HepG2 (cell line): ENCODE results near the gene EPHA5. TPM values are rescaled to one million over a fixed set of nuclear protein-coding genes. Genes with fewer than 3 reads are reported as not detected.

ENCODE experiments used
- ATAC-seq: fragments of 200-7000 bp; cut with Tn5 transposase; 3 replicates; pipeline ENCODE4 v1.9.1; 2020; ENCODE audit warnings: mild to moderate bottlenecking, moderate library complexity
- BruUV-seq: library from RNA; stranded (reverse); fragments of 400-500 nt; replicated peaks from 2 replicates; lab custom pipeline; 2021; lab: Mats Ljungman, UMichigan
- CTCF ChIA-PET: fragments of 300-600 bp; formaldehyde crosslinking; extraction: SDS; loops from one replicate; lab custom pipeline; 2021; ENCODE audit warnings: low total read pairs, inconsistent platforms, low intra/inter-chr PET ratio; lab: Yijun Ruan, JAX
- POLR2A ChIA-PET: fragments of 350-600 bp; sonication (Branson Sonifier 250); formaldehyde crosslinking; loops from one replicate; lab custom pipeline; 2020; ENCODE audit warnings: antibody characterized with exemption, inconsistent platforms; lab: Yijun Ruan, JAX
- DNase-seq: peaks from one replicate; pipeline ENCODE4 v3.0.0-alpha.2; 2015; ENCODE audit warnings: low spot score
- FAIRE-seq: peaks from 3 replicates; lab custom pipeline; 2011; peaks lifted over from hg19 to GRCh38; lab: Jason Lieb, UNC
- H2AFZ ChIP-seq: one replicate; pipeline ENCODE4 v1.6.1; 2011; ENCODE audit warnings: low read length, inconsistent platforms
- H3K27ac ChIP-seq: fragments of 300-600 bp; 3 replicates; pipeline ENCODE4 v1.8.0; 2011; ENCODE audit warnings: mixed run types, mild to moderate bottlenecking, mixed read lengths, low read length, inconsistent platforms; ENCODE audit not compliant: insufficient read depth; ENCODE audit errors: extremely low read length
- H3K27me3 ChIP-seq, 2 experiments: fragments of 200-600 bp in 1 of 2; 2 replicates in 1 of 2; 3 replicates in 1 of 2; pipeline versions ENCODE4 v1.6.0 to v1.8.0; 2011; ENCODE audit warnings: low read length in 2 of 2, mild to moderate bottlenecking in 2 of 2, moderate library complexity in 2 of 2, inconsistent platforms in 1 of 2; ENCODE audit not compliant: insufficient read depth in 2 of 2, control insufficient read depth in 1 of 2
- H3K36me3 ChIP-seq, 2 experiments: fragments of 200-600 bp in 1 of 2; replicated peaks in 1 of 2; 2 replicates in 1 of 2; 3 replicates in 1 of 2; pipeline versions ENCODE4 v1.5.1 to v1.8.0; 2011; ENCODE audit warnings: low read length in 2 of 2, inconsistent platforms in 1 of 2; ENCODE audit not compliant: insufficient read depth in 2 of 2, control insufficient read depth in 1 of 2
- H3K4me1 ChIP-seq: 2 replicates; pipeline ENCODE4 v1.5.1; 2012; ENCODE audit warnings: low read length, inconsistent platforms; ENCODE audit not compliant: insufficient read depth
- H3K4me2 ChIP-seq: 2 replicates; pipeline ENCODE4 v1.6.0; 2011; ENCODE audit warnings: low read depth, low read length, inconsistent platforms
- H3K4me3 ChIP-seq, 3 experiments: fragments of 200-600 bp in 1 of 3; sonication (generic), shearing (Covaris generic) in 1 of 3; replicated peaks in 1 of 3; 2 replicates each; pipeline ENCODE4 v1.5.1; 2011 to 2016; ENCODE audit warnings: low read length in 3 of 3, inconsistent platforms in 2 of 3, low read depth in 2 of 3, mild to moderate bottlenecking in 2 of 3, control low read depth in 1 of 3, mixed read lengths in 1 of 3; ENCODE audit not compliant: insufficient read depth in 1 of 3
- H3K79me2 ChIP-seq: one replicate; pipeline ENCODE4 v1.6.1; 2011; ENCODE audit warnings: low read length, inconsistent platforms; ENCODE audit not compliant: insufficient read depth
- H3K9ac ChIP-seq: 2 replicates; pipeline ENCODE4 v1.6.0; 2011; ENCODE audit warnings: mild to moderate bottlenecking, low read depth, low read length, inconsistent platforms; ENCODE audit not compliant: insufficient read depth
- H3K9me3 ChIP-seq: 2 replicates; pipeline ENCODE4 v1.5.1; 2012; ENCODE audit warnings: mild to moderate bottlenecking, low read length
- H4K20me1 ChIP-seq: 2 replicates; pipeline ENCODE4 v1.6.0; 2011; ENCODE audit warnings: inconsistent platforms, mild to moderate bottlenecking, low read length, moderate library complexity; ENCODE audit not compliant: insufficient read depth
- CREB3 ChIP-seq: sonication (generic); formaldehyde crosslinking; IDR thresholded peaks from 2 replicates; pipeline ENCODE4 v1.5.0; 2020; ENCODE audit warnings: missing genetic modification reagents
- ERF ChIP-seq: IDR thresholded peaks from 2 replicates; pipeline ENCODE4 v1.6.1; 2018; ENCODE audit warnings: missing biosample characterization, missing genetic modification reagents
- FOXK2 ChIP-seq: fragments of 450-650 bp; IDR thresholded peaks from 2 replicates; pipeline ENCODE4 v1.6.1; 2016
- MATR3 ChIP-seq: sonication (generic); formaldehyde crosslinking; IDR thresholded peaks from 2 replicates; pipeline ENCODE4 v1.4.0; 2020; ENCODE audit warnings: missing genetic modification reagents
- MEF2D ChIP-seq: sonication (generic); formaldehyde crosslinking; IDR thresholded peaks from 2 replicates; pipeline ENCODE4 v1.5.1; 2020; ENCODE audit warnings: mild to moderate bottlenecking, missing genetic modification reagents
- ZBTB49 ChIP-seq: sonication (generic); formaldehyde crosslinking; IDR thresholded peaks from 2 replicates; pipeline ENCODE4 v1.4.0; 2020; ENCODE audit warnings: missing genetic modification reagents, borderline replicate concordance
- ZNF235 ChIP-seq: sonication (generic); formaldehyde crosslinking; IDR thresholded peaks from 2 replicates; pipeline ENCODE4 v1.8.1; 2023; ENCODE audit warnings: mild to moderate bottlenecking, missing genetic modification reagents, borderline replicate concordance
- ZNF567 ChIP-seq: sonication (generic); formaldehyde crosslinking; IDR thresholded peaks from 2 replicates; pipeline ENCODE4 v1.8.1; 2023; ENCODE audit warnings: mild to moderate bottlenecking, missing genetic modification reagents, borderline replicate concordance
- ZNF75D ChIP-seq: sonication (generic); formaldehyde crosslinking; IDR thresholded peaks from 2 replicates; pipeline ENCODE4 v1.8.1; 2023; ENCODE audit warnings: missing genetic modification reagents, mild to moderate bottlenecking, borderline replicate concordance
- WGBS: methylation state at CpG from one replicate; pipeline ENCODE4 v1.1.6; 2017; ENCODE audit warnings: low lambda C conversion rate; 5-methylcytosine and 5-hydroxymethylcytosine counted together
- in situ Hi-C: cut with HindIII; loops from 2 replicates; pipeline ENCODE4 v1.10.0; 2017; ENCODE audit warnings: low pct_unique_long_range_greater_than_20kb; ENCODE audit not compliant: extremely low pct_ligation_motif_present
- intact Hi-C: fragments of 100-400 bp; cut with micrococcal nuclease; formaldehyde crosslinking; loops from one replicate; pipeline ENCODE4 v1.10.0; 2022; ENCODE audit not compliant: unreplicated experiment
- polyA plus RNA-seq, 8 experiments: library from polyadenylated mRNA; depleted of rRNA in 3 of 8; stranded (reverse) in 7 of 8; unstranded in 1 of 8; fragments of >200 nt; fragmentation: Illumina TruSeq in 4 of 8; extraction: Trizol in 4 of 8; gene quantifications; 2 replicates each; pipeline versions ENCODE4 v1.2.1 to v1.2.3, GENCODE V29; 2011 to 2016; ENCODE audit warnings: low read depth in 4 of 8, missing spikeins in 1 of 8, mixed read lengths in 1 of 8; ENCODE audit not compliant: insufficient read depth in 1 of 8
- total RNA-seq, 5 experiments: library from RNA; depleted of rRNA; stranded (reverse); fragments of >200 nt; fragmentation: Illumina TruSeq; extraction: Trizol; gene quantifications; 2 replicates each; pipeline ENCODE4 v1.2.3, GENCODE V29; 2016; ENCODE audit warnings: low read depth in 1 of 5
- TF ChIP-seq, protein P1 (sequence below): sonication (generic); formaldehyde crosslinking; IDR thresholded peaks from 2 replicates; pipeline ENCODE4 v1.8.0; 2022; ENCODE audit warnings: mild to moderate bottlenecking, missing genetic modification reagents; ENCODE audit not compliant: insufficient replicate concordance
- TF ChIP-seq, protein P2 (sequence below): IDR thresholded peaks from 2 replicates; pipeline ENCODE4 v1.6.1; 2016

Gene EPHA5
- total and polyA plus RNA-seq, 2 of the 13 experiments (the other 11 are each of a cell fraction or from before 2014, with no cell fraction given), result not detected

DNA sequence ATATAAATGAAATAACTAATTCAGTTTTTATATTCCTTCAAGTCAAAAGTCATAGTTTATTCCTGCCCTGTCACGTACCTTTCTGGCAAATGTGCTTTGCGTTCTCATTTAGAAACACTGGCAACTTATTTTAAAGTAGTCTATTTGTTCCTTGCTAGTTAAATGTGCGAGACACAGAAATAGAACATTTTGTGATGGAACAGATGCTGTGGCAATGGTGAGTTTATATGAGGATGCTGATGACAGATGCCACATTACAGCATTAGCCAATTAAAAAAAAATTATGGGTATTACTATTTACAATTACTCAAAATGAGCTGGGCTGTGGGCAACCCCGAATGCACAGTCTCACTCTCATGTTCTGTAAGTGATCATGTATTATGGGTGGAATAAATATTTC, 26.1 kb upstream of the EPHA5 start:
- CTCF ChIA-PET, result no interaction called here

More for the DNA sequence above, 26.1 kb upstream of the EPHA5 start:
- no peak overlapping the region for H3K4me3 ChIP-seq
- whole genome bisulfite sequencing, result 4% methylated on average over 4 of the region's 4 CpGs
- DNase-seq (no peak), FAIRE-seq (no peak), ATAC-seq (no peak)
- H3K9me3 ChIP-seq, result no peaks in the 10 kb centered on the region
- no peak overlapping the region for H3K27ac ChIP-seq
- H4K20me1 ChIP-seq, result no peaks in the 10 kb centered on the region; the same call in 1 of the 2 replicates
- no peaks in the 10 kb centered on the region for H3K27me3 ChIP-seq
- no peak overlapping the region for H2AFZ ChIP-seq
- POLR2A ChIA-PET, result no interaction called here
- no peaks in the 10 kb centered on the region for H3K79me2 ChIP-seq
- H3K4me1 ChIP-seq, result no peaks in the 10 kb centered on the region
- no peak overlapping the region for H3K9ac ChIP-seq
- H3K36me3 ChIP-seq, result no peaks in the 10 kb centered on the region
- no TSS peak for BruUV-seq
- intact Hi-C loops, result no loop called here
- no peak overlapping the region for H3K4me2 ChIP-seq
- TF ChIP-seq ZNF235 (CRISPR knock-in tag) (no peak), ZNF75D (CRISPR knock-in tag) (no peak), ERF (CRISPR knock-in tag) (no peak), FOXK2 (no peak), CREB3 (CRISPR knock-in tag) (no peak), ZBTB49 (CRISPR knock-in tag) (no peak), MATR3 (no peak), ZNF567 (CRISPR knock-in tag) (no peak), MEF2D (CRISPR knock-in tag) (no peak)
- TF ChIP-seq, protein P1, sequence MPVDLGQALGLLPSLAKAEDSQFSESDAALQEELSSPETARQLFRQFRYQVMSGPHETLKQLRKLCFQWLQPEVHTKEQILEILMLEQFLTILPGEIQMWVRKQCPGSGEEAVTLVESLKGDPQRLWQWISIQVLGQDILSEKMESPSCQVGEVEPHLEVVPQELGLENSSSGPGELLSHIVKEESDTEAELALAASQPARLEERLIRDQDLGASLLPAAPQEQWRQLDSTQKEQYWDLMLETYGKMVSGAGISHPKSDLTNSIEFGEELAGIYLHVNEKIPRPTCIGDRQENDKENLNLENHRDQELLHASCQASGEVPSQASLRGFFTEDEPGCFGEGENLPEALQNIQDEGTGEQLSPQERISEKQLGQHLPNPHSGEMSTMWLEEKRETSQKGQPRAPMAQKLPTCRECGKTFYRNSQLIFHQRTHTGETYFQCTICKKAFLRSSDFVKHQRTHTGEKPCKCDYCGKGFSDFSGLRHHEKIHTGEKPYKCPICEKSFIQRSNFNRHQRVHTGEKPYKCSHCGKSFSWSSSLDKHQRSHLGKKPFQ (CRISPR knock-in tag), result no peak
- TF ChIP-seq, protein P2, sequence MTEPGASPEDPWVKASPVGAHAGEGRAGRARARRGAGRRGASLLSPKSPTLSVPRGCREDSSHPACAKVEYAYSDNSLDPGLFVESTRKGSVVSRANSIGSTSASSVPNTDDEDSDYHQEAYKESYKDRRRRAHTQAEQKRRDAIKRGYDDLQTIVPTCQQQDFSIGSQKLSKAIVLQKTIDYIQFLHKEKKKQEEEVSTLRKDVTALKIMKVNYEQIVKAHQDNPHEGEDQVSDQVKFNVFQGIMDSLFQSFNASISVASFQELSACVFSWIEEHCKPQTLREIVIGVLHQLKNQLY, result no peak
- in situ Hi-C loops, result no loop called here
